T-helper 2 cell treated with Interferon-gamma antibody and Interleukin-4, amounts not matched to agents 100 ng/mL and 5 ng/mL, for 36 hours (primary cell): ENCODE results near the gene CRB1. TPM values are rescaled to one million over a fixed set of nuclear protein-coding genes. Genes with fewer than 3 reads are reported as not detected.
"Not testable (repeated sequence)": the region's sequence is repeated elsewhere in the genome, so short reads cannot be mapped to it uniquely, and the experiment has no call there.

Experiments used
- intact Hi-C: fragments of 100-400 bp; cut with micrococcal nuclease; formaldehyde crosslinking; loops from one replicate; pipeline ENCODE4 v1.15.1; 2023
- total RNA-seq: library from RNA; stranded (reverse); gene quantifications from 2 replicates; pipeline ENCODE4 v1.2.3, GENCODE V29; 2022

Gene CRB1
- total RNA-seq, 1 donor from 2014 or later = not detected

- intact Hi-C loops = no loop called here
These were observed 185.5 kb downstream of the CRB1 start for GRCh38 chr1:197453376-197454058.

- intact Hi-C loops = no loop called here
These were observed 194.5 kb downstream of the CRB1 start for GRCh38 chr1:197462539-197462938.

GRCh38 chr1:197463142-197463541, 195.1 kb downstream of the CRB1 start:
- intact Hi-C loops = no loop called here

GRCh38 chr1:197464044-197464443, 196.0 kb downstream of the CRB1 start:
- intact Hi-C loops = no loop called here

GRCh38 chr1:197465528-197466327, 197.7 kb downstream of the CRB1 start:
- intact Hi-C loops = no loop called here

- intact Hi-C loops = no loop called here
These were observed 198.8 kb downstream of the CRB1 start for GRCh38 chr1:197466813-197467212.

- intact Hi-C loops = no loop called here
These were observed 199.8 kb downstream of the CRB1 start for GRCh38 chr1:197467881-197468280.

- intact Hi-C loops = no loop called here
These were observed 200.6 kb downstream of the CRB1 start for GRCh38 chr1:197468543-197469175.

GRCh38 chr1:197469620-197470210, 201.7 kb downstream of the CRB1 start:
- intact Hi-C loops = no loop called here

- intact Hi-C loops = no loop called here
These were observed 202.3 kb downstream of the CRB1 start for GRCh38 chr1:197470330-197470729.

GRCh38 chr1:197471248-197471985, 203.4 kb downstream of the CRB1 start:
- intact Hi-C loops = no loop called here

GRCh38 chr1:197472141-197472540, 204.1 kb downstream of the CRB1 start:
- intact Hi-C loops = no loop called here

- intact Hi-C loops = no loop called here
These were observed 212.4 kb downstream of the CRB1 start for GRCh38 chr1:197480446-197480845.

- intact Hi-C loops = no loop called here
These were observed 213.0 kb downstream of the CRB1 start for GRCh38 chr1:197481101-197481500.

- intact Hi-C loops = no loop called here
These were observed 217.7 kb downstream of the CRB1 start for GRCh38 chr1:197485790-197486189.

- intact Hi-C loops = no loop called here
These were observed 218.9 kb downstream of the CRB1 start for GRCh38 chr1:197486946-197487345.

- intact Hi-C loops = not testable (repeated sequence)
These were observed 223.5 kb downstream of the CRB1 start for GRCh38 chr1:197491505-197491904.

GRCh38 chr1:197496722-197497121, 228.7 kb downstream of the CRB1 start:
- intact Hi-C loops = no loop called here

GRCh38 chr1:197510691-197511378, 242.8 kb downstream of the CRB1 start:
- intact Hi-C loops = no loop called here

- intact Hi-C loops = no loop called here
These were observed 247.4 kb downstream of the CRB1 start for GRCh38 chr1:197515421-197515820.
